ENCODE measurements around the gene C4orf50.

DNA sequence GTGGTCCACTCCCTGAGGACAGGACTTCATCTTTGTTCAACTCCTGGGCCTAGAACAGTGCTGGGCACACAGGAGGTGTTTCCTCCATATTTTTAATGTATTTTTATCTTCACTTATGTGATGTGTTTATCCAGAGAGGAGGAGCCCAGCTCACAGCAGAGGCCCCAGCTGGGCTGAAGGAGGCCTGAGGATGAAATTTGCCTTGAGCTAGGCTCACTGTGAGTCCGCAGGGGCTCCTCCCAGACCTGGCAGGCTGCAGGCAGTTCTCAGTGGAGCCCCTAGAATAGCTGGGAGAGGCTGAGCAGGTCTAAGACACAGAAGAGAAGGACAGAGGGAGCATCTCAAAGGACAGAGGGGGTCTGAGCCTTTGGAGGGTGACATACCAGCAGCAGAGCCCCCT is 26.8 kb downstream of the C4orf50 start:
- TF ChIP-seq, protein P1, sequence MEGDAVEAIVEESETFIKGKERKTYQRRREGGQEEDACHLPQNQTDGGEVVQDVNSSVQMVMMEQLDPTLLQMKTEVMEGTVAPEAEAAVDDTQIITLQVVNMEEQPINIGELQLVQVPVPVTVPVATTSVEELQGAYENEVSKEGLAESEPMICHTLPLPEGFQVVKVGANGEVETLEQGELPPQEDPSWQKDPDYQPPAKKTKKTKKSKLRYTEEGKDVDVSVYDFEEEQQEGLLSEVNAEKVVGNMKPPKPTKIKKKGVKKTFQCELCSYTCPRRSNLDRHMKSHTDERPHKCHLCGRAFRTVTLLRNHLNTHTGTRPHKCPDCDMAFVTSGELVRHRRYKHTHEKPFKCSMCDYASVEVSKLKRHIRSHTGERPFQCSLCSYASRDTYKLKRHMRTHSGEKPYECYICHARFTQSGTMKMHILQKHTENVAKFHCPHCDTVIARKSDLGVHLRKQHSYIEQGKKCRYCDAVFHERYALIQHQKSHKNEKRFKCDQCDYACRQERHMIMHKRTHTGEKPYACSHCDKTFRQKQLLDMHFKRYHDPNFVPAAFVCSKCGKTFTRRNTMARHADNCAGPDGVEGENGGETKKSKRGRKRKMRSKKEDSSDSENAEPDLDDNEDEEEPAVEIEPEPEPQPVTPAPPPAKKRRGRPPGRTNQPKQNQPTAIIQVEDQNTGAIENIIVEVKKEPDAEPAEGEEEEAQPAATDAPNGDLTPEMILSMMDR (IDR thresholded peaks at IDR 0.05; ENCODE audit: low read length) = no peak
- no peak for TF ChIP-seq EZH2phosphoT487 (IDR thresholded peaks at IDR 0.05; ENCODE audit: low read length)
